KOPT-K1 (cell line): Measurements from ENCODE around the gene H2AZ2.
"Not testable (repeated sequence)": the region's sequence is repeated elsewhere in the genome, so short reads cannot be mapped to it uniquely, and the experiment has no call there.

ENCODE experiments used
- H3K27ac ChIP-seq: fragments of 200-600 bp; sonication (generic); 2 replicates; pipeline ENCODE4 v1.5.1; 2016; ENCODE audit warnings: antibody characterized with exemption, mild to moderate bottlenecking, low read depth, low read length; ENCODE audit not compliant: poor library complexity, severe bottlenecking
- H3K36me3 ChIP-seq: fragments of 200-600 bp; sonication (generic); 2 replicates; pipeline ENCODE4 v1.5.1; 2017; ENCODE audit warnings: antibody characterized with exemption, mild to moderate bottlenecking, low read length, moderate library complexity; ENCODE audit not compliant: insufficient read depth
- H3K9me3 ChIP-seq: fragments of 200-600 bp; sonication (generic); 2 replicates; pipeline ENCODE4 v1.5.1; 2017; ENCODE audit warnings: antibody characterized with exemption, low read length, mild to moderate bottlenecking; ENCODE audit not compliant: insufficient read depth, poor library complexity, severe bottlenecking

Gene H2AZ2

DNA sequence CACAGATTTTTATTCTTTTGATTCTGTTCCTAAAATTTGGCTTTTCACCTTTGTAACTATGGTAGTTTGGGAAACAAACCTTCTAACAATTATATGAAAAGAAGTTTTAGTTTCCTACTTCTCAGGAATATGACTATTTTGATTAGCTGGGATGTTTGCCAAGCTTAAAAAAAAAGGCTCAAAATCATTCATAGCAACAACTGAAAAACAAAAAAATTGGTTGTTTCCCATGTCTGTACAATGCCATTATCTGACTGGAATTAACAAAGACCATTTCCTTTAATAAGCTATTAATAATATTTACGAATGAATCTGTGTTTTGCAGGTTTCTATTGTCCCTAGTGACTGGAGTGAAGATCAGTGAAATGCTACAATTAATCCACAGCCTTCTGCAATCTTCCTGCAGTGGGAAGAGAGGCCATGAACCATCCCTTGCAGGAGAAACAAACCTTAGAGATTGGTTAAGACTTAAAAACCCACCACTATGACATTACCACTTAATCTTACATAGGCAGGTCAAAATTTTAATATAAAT, 33.2 kb upstream of the H2AZ2 start:
- peaks cover 75% of the 10 kb centered on the region for H3K36me3 ChIP-seq
- no peak overlapping the region for H3K27ac ChIP-seq
- no peaks in the 10 kb centered on the region for H3K9me3 ChIP-seq

DNA sequence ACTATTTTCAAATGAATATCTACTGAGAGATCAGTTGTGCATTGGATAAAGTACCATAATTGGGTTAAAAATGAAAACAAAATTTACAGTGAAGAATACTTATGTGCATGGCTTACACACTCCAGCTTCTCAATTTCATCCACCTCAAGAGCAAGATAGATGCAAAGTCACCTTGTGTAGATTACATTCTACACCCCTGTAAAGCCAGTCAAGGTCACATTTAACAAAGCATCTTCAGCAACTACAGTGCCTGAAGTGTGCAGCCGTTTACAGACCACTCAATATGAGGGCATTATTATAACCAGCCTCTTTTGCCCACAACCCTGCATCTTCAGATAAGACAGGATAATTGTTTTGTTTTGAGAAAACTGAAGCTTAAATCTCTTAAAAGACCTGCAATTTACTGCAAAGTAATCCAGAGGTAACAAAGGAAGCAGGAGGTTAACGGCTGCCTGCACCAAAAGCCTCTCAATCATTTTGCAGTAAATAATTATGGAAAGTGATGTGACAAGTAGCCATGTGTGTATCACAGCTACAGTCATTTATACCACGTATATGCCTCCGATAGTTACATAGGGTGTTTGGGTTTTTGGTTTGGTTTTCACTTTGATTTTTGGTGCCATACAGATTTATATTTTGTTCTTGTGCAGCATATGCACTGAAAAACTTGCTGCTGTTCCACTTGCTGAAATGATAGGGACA, 32.6 kb upstream of the H2AZ2 start:
- Histone ChIP-seq H3K27ac (no peak overlapping the region), H3K9me3 (no peaks in the 10 kb centered on the region), H3K36me3 (peaks cover 75% of the 10 kb centered on the region)

DNA sequence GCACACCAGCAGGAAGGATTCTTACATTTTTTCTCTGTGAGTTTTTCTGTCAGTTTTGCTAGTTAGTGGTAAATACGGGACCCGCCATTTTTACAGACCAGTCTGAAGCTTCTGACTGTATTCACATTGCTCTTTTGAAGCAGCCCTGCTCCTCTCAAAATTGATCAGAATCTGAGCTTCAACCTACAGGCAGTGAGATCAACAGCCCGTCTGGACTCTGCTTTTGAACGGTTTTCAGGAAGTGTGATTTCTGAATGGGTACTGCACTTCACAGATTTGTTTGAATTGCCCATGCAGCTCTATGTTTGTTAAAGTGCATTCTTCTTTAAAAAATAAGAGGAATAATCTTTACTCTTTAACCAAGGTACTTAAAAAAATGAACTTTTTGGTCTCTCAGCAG, 28.5 kb upstream of the H2AZ2 start:
- peaks cover 47% of the 10 kb centered on the region for H3K36me3 ChIP-seq
- H3K27ac ChIP-seq = no peak overlapping the region
- H3K9me3 ChIP-seq = peaks cover 5% of the 10 kb centered on the region

DNA sequence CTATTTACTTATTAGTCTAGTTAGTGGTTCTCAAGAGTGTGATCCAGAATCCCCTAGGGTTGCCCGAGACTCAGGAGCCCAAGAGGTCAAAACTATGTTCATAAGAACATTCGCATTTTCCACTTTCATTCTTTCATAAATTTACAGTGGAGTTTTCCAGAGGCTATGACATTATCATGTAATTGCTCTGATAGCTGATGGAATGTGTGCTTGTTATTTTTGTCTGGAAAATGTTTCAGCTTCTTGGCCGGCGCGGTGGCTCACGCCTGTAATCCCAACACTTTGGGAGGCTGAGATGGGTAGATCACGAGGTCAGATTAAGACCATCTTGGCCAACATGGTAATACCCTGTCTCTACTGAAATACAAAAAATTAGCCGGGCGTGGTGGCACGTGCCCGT, 27.4 kb upstream of the H2AZ2 start:
- H3K9me3 ChIP-seq = peaks cover 13% of the 10 kb centered on the region
- no peak overlapping the region for H3K27ac ChIP-seq
- peaks cover 36% of the 10 kb centered on the region for H3K36me3 ChIP-seq

DNA sequence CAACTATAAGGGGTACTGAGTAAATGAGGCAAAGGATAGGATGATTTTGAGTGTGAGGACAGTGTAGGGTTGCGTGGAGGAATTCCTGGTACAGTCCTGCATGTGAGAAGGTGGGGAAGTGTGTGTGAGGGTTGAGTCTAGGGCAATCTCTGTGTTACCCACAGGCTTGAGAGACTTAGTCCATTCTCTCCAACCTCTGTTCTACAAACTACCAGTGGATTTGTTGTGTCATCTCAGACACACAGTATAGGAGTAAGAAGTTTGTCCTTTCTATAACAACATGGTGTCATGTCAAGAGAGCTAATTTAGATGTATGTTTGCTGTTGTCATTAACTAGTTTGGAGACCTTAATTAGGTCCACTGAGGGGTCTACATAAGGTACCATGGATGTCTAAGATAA, 24.9 kb upstream of the H2AZ2 start:
- H3K27ac ChIP-seq = no peak overlapping the region
- peaks cover 11% of the 10 kb centered on the region for H3K36me3 ChIP-seq
- peaks cover 13% of the 10 kb centered on the region for H3K9me3 ChIP-seq

DNA sequence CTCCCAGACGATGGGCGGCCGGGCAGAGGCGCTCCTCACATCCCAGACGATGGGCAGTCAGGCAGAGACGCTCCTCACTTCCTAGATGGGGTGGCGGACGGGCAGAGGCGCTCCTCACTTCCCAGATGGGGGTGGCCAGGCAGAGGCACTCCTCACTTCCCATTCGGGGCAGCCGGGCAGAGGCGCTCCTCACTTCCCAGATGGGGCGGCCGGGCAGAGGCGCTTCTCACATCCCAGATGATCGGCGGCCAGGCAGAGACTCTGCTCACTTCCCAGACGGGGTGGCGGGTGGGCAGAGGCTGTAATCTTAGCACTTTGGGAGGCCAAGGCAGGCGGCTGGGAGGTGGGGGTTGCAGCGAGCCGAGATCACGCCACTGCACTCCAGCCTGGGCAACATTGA, 24.0 kb upstream of the H2AZ2 start:
- H3K27ac ChIP-seq, H3K36me3 ChIP-seq: not testable (repeated sequence)
- H3K9me3 ChIP-seq = peaks cover 13% of the 10 kb centered on the region

DNA sequence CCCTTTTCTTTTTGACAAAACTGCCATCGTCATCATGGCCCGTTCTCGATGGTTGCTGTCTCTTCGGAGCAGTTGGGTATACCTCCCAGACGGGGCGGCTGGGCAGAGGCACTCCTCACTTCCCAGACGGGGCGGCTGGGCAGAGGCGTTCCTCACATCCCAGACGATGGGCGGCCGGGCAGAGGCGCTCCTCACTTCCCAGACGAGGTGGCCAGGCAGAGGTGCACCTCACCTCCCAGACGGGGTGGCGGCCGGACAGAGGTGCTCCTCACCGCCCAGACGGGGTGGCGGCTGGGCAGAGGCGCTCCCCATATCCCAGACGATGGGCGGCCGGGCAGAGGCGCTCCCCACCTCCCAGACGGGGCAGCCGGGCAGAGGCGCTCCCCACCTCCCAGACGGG, 22.9 kb upstream of the H2AZ2 start:
- not testable (repeated sequence) for H3K27ac ChIP-seq, H3K36me3 ChIP-seq
- H3K9me3 ChIP-seq = peaks cover 13% of the 10 kb centered on the region

DNA sequence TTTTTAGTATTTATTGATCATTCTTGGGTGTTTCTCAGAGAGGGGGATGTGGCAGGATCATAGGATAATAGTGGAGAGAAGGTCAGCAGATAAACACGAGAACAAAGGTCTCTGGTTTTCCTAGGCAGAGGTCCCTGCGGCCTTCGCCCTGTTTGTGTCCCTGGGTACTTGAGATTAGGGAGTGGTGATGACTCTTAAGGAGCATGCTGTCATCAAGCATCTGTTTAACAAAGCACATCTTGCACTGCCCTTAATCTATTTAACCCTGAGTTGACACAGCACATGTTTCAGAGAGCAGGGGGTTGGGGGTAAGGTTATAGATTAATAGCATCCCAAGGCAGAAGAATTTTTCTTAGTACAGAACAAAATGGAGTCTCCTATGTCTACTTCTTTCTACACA, 22.4 kb upstream of the H2AZ2 start:
- not testable (repeated sequence) for H3K36me3 ChIP-seq, H3K27ac ChIP-seq
- H3K9me3 ChIP-seq = peaks cover 13% of the 10 kb centered on the region

DNA sequence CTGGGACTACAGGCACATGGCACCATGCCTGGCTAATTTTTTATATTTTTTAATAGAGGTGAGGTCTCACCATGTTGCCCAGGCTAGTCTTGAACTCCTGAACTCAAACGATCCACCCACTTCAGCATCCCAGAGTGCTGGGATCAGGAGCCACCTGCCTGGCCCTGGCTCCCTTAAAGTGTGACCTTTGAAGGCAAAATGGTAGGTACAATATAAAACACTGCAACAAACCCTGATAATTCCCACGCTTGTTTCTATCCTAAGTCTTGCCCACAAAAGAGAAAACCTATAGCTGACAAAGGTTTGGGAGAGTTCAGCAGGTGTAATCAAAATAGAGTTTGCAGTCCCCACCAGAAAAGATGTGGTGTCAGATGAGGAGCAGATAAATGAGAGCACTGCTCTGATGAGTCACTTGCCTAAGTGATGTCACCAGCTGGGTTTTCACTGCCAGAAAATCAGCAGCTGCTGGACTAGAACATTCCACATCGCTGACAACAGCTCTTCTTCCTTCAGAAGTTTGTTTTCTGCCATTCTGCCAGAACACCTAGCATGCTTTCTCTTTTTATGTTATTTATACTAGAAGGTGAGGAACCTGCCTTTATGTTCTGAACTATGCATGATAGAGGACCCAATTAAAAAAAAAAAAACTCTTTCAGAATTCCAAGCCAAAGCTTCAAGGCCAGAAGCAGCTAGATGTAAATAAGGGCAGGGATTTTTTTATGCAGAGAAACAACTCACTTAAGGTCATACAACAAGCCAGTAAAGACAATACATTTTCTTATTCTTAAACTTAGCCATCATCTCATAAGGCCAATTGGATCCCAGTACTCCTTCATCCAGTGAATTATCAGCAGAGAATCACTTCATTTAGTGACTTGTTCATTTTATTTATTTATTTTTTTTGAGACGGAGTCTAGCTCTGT, 19.4 kb upstream of the H2AZ2 start:
- Histone ChIP-seq H3K9me3 (peaks cover 13% of the 10 kb centered on the region), H3K36me3 (no peaks in the 10 kb centered on the region), H3K27ac (no peak overlapping the region)

DNA sequence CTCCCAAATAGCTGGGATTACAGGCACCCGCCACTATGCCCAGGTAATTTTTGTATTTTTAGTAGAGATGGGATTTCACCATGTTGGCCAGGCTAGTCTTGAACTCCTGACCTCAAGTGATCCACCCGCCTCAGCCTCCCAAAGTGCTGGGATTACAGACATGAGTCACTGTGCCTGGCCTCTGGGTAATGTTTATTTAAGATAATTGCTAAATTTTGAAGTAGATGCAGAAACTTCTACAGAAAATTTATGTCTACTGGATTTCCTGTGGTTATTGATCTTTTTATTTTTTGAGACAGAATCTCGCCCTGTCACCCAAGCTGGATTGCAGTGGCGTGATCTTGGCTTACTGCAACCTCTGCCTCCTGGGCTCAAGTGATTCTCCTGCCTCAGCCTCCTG, 14.1 kb upstream of the H2AZ2 start:
- H3K9me3 ChIP-seq, H3K36me3 ChIP-seq, H3K27ac ChIP-seq: not testable (repeated sequence)

DNA sequence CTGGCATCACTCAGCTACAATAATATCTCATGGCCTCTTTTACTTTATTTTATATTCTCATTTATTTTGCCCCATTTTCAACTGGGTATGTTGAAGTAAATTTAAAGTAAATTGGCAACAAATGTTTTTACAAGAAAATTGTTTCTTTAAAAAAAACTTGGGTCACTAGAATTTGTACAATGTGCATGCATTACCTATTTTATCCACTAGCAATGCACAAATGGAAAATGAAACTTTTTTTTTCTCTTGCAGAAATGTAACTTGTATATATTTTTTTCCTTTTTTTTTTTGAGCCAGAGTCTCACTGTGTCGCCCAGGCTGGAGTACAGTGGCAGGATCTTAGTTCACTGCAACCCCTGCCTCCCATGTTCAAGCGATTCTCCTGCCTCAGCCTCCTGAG, 10.3 kb upstream of the H2AZ2 start:
- Histone ChIP-seq H3K36me3 (no peaks in the 10 kb centered on the region), H3K9me3 (no peaks in the 10 kb centered on the region), H3K27ac (no peak overlapping the region)

DNA sequence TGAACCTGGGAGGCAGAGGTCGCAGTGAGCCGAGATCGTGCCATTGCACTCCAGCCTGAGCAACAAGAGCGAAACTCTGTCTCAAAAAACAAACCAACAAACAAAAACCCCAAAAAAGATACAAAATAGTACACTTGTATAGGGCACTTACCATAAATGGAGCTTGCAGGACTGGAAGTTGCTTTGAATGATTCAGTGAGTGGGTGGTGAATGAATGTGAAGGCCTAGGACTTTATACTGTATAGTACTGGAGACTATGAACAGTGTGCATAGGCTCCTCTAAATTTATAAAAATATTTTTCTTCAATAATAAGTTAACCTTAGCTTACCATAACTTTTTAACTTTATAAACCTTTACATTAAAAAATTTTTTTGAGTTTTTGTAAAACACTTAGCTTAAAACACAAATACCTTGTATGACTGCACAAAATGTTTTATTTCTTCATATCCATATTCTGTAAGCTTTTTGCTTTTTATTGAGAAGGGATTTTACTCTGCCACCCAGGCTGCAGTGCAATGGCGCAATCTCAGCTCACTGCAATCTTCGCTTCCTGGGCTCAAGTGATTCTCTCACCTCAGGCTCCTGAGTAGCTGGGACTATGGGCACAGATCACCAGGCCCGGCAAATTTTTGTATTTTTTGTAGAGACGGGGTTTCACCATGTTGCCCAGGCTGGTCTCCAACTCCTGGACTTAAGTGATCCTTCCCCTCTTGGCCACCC, 6.9 kb upstream of the H2AZ2 start:
- no peak overlapping the region for H3K27ac ChIP-seq
- no peaks in the 10 kb centered on the region for H3K36me3 ChIP-seq
- H3K9me3 ChIP-seq = no peaks in the 10 kb centered on the region

DNA sequence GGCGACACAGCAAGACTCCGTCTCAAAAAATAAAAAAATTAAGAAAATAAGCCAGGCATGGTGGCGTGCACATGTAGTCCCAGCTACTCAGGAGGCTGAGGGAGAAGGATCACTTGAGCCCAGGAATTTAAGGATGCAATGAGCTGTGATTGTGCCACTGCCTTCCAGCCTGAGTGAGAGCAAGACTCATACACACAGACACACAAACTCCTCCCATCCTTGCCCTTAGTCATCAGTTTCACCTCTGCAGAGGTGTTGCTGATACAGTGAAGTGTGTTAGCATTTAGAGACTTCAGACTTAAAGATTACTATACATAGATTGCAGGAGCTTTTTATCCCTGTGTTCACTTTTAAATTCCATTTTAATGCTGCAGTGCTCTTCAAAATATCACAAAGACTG, 5.5 kb upstream of the H2AZ2 start:
- Histone ChIP-seq H3K9me3 (no peaks in the 10 kb centered on the region), H3K27ac (no peak overlapping the region), H3K36me3 (no peaks in the 10 kb centered on the region)

DNA sequence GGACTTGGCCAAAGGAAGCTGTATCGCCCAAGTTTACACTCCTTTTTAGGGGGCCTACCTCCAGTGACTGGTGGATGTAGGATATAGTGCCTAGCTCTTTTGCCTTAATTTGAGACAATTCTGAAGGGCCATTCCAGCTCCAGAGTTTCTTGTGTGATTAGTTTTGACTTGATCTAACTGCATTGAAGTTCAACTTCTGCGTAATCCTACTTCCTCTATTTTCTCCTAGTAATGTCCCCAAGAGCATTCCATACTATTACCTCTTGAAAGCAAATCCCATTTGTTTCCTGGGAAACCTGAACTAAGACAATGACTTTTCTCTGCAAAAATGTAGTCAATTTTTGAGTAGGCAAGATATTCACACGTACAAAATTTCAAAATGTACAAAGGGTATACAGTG, 4.7 kb upstream of the H2AZ2 start:
- H3K36me3 ChIP-seq = no peaks in the 10 kb centered on the region
- no peak overlapping the region for H3K27ac ChIP-seq
- H3K9me3 ChIP-seq = no peaks in the 10 kb centered on the region

DNA sequence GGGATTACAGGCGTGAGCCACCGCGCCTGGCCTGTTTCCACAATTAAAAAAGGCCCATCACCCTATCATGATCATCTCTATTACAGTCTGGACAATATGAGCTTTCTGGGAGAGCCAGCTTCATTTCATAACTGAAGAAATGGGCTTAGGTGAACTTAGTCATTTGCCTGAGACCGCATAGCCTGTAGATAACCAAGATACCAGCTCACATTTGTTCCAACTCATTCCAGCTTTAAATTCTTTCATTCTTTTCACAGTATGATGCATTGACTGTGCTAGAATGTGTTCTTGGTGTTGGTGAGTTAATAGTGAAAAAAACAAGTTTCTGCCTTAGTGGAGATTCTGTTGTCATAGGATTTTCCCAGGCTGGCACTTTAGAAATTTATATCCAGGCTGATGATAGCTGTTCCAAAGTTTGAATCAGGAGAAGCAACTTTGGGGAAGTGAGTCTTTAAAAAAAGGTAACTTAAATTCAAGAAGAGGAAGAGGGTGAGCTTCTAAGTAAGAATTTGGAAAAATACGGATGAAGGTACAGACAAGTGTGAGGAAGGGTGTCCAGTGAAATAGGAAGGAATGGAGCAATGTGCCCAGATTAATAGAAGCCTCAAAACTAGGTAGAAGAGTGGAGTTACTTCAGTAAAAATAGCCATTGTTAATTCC, 2.1 kb upstream of the H2AZ2 start:
- H3K27ac ChIP-seq = no peak overlapping the region
- no peaks in the 10 kb centered on the region for H3K9me3 ChIP-seq
- no peaks in the 10 kb centered on the region for H3K36me3 ChIP-seq
